Mammary epithelial cell (primary cell): Measurements from ENCODE around the gene SMARCD2.
"Not testable (repeated sequence)": the region's sequence is repeated elsewhere in the genome, so short reads cannot be mapped to it uniquely, and the experiment has no call there.

Experiments
- CTCF ChIP-seq, 2 donors: IDR thresholded peaks in 1 of 2; conservative IDR thresholded peaks in 1 of 2; 2 replicates each; pipeline ENCODE4 v1.5.1; 2011 to 2012; ENCODE audit warnings: inconsistent platforms in 2 of 2, low read length in 2 of 2, mild to moderate bottlenecking in 2 of 2, control low read depth in 1 of 2, low read depth in 1 of 2; ENCODE audit not compliant: insufficient read depth in 1 of 2; ENCODE audit errors: extremely low read depth in 1 of 2
- EZH2 ChIP-seq: IDR thresholded peaks from 2 replicates; pipeline ENCODE4 v1.6.1; 2012; ENCODE audit warnings: low read length, inconsistent platforms, borderline replicate concordance

- not testable (repeated sequence) for TF ChIP-seq CTCF (conservative IDR thresholded peaks at IDR 0.05 in 1 of 2, IDR thresholded peaks at IDR 0.05 in 1 of 2; ENCODE audit: extremely low read depth in 1 of 2, insufficient read depth in 1 of 2, low read depth in 1 of 2, low read length in 2 of 2); EZH2
These were observed 46.1 kb downstream of the SMARCD2 start for GRCh38 chr17:63796375-63796774.
